IMR-90 (cell line): ENCODE data around the gene POLR2M. TPM values are rescaled to one million over a fixed set of nuclear protein-coding genes. Genes with fewer than 3 reads are reported as not detected.

Experiments
- ATAC-seq: fragments of 200-7000 bp; cut with Tn5 transposase; 2 replicates; pipeline ENCODE4 v1.9.1; 2020; ENCODE audit warnings: low read depth, mild to moderate bottlenecking, moderate library complexity
- BruUV-seq: library from RNA; stranded (reverse); fragments of 400-500 nt; replicated peaks from 2 replicates; lab custom pipeline; 2021; lab: Mats Ljungman, UMichigan
- CTCF ChIA-PET: fragments of 300-600 bp; formaldehyde crosslinking; extraction: SDS; loops from one replicate; lab custom pipeline; 2021; ENCODE audit warnings: antibody characterized with exemption; lab: Yijun Ruan, JAX
- POLR2A ChIA-PET: fragments of 300-600 bp; sonication (Branson Sonifier 250); formaldehyde crosslinking; loops from one replicate; lab custom pipeline; 2022; ENCODE audit warnings: antibody characterized with exemption; ENCODE audit not compliant: unreplicated experiment; lab: Charles Lee
- DNase-seq: peaks from one replicate; pipeline ENCODE4 v3.0.0; 2013
- H2AFZ ChIP-seq: replicated peaks from 2 replicates; pipeline ENCODE3; 2013; ENCODE audit warnings: low read length, mild to moderate bottlenecking; ENCODE audit not compliant: poor library complexity
- H2AK5ac ChIP-seq: 2 replicates; pipeline ENCODE4 v1.6.1; 2013; ENCODE audit warnings: low read depth, low read length, inconsistent platforms
- H2AK9ac ChIP-seq: replicated peaks from 2 replicates; pipeline ENCODE3; 2013; ENCODE audit warnings: mild to moderate bottlenecking, low read depth, low read length, moderate library complexity; ENCODE audit not compliant: poor library complexity
- H2BK120ac ChIP-seq: 2 replicates; pipeline ENCODE4 v1.6.1; 2013; ENCODE audit warnings: low read depth, low read length, inconsistent platforms
- H2BK15ac ChIP-seq: 3 replicates; pipeline ENCODE4 v1.6.1; 2013; ENCODE audit warnings: low read depth, low read length, inconsistent platforms
- H2BK20ac ChIP-seq: 2 replicates; pipeline ENCODE4 v1.6.1; 2013; ENCODE audit warnings: low read depth, mild to moderate bottlenecking, inconsistent platforms, low read length, moderate library complexity
- H2BK5ac ChIP-seq: 2 replicates; pipeline ENCODE4 v1.6.1; 2013; ENCODE audit warnings: mild to moderate bottlenecking, low read depth, low read length, inconsistent platforms; ENCODE audit not compliant: poor library complexity, severe bottlenecking
- H3K14ac ChIP-seq: replicated peaks from 2 replicates; pipeline ENCODE4 v1.6.1; 2013; ENCODE audit warnings: low read depth, low read length, inconsistent platforms
- H3K18ac ChIP-seq: 2 replicates; pipeline ENCODE4 v1.6.1; 2013; ENCODE audit warnings: low read depth, low read length, control low read depth
- H3K23ac ChIP-seq: 2 replicates; pipeline ENCODE4 v1.6.1; 2013; ENCODE audit warnings: low read depth, low read length, inconsistent platforms
- H3K27ac ChIP-seq: 2 replicates; pipeline ENCODE4 v1.5.1; 2013; ENCODE audit warnings: mild to moderate bottlenecking, control low read depth, low read length; ENCODE audit not compliant: insufficient read depth
- H3K27me3 ChIP-seq: 2 replicates; pipeline ENCODE4 v1.6.1; 2013; ENCODE audit warnings: low read length; ENCODE audit not compliant: control insufficient read depth, insufficient read depth
- H3K36me3 ChIP-seq: 2 replicates; pipeline ENCODE4 v1.6.1; 2013; ENCODE audit warnings: low read length, mixed read lengths; ENCODE audit not compliant: control insufficient read depth, insufficient read depth
- H3K4ac ChIP-seq: 2 replicates; pipeline ENCODE4 v1.6.1; 2013; ENCODE audit warnings: low read depth, low read length, inconsistent platforms
- H3K4me1 ChIP-seq: 2 replicates; pipeline ENCODE4 v1.6.1; 2013; ENCODE audit warnings: low read length, mixed read lengths; ENCODE audit not compliant: control insufficient read depth, insufficient read depth
- H3K4me2 ChIP-seq: 2 replicates; pipeline ENCODE4 v1.6.1; 2013; ENCODE audit warnings: low read depth, mild to moderate bottlenecking, control low read depth, low read length, moderate library complexity
- H3K4me3 ChIP-seq: 2 replicates; pipeline ENCODE4 v1.5.1; 2013; ENCODE audit warnings: low read depth, mild to moderate bottlenecking, control low read depth, low read length, moderate library complexity; ENCODE audit not compliant: insufficient read depth
- H3K56ac ChIP-seq: 2 replicates; pipeline ENCODE4 v1.6.1; 2013; ENCODE audit warnings: low read length, inconsistent platforms; ENCODE audit not compliant: insufficient read depth; ENCODE audit errors: extremely low read depth
- H3K79me1 ChIP-seq, 2 experiments: 2 replicates each; pipeline ENCODE4 v1.6.1; 2013; ENCODE audit warnings: low read length in 2 of 2, inconsistent platforms in 1 of 2, low read depth in 1 of 2
- H3K9ac ChIP-seq: 2 replicates; pipeline ENCODE4 v1.6.1; 2013; ENCODE audit warnings: low read depth, low read length, control low read depth
- H3K9me1 ChIP-seq: 2 replicates; pipeline ENCODE4 v1.6.1; 2013; ENCODE audit warnings: low read length, inconsistent platforms; ENCODE audit not compliant: insufficient read depth
- H3K9me3 ChIP-seq: 2 replicates; pipeline ENCODE4 v1.6.1; 2013; ENCODE audit warnings: low read length; ENCODE audit not compliant: control insufficient read depth, insufficient read depth
- H4K20me1 ChIP-seq: 2 replicates; pipeline ENCODE4 v1.6.1; 2013; ENCODE audit warnings: low read length, inconsistent platforms; ENCODE audit not compliant: insufficient read depth
- H4K5ac ChIP-seq: 2 replicates; pipeline ENCODE4 v1.6.1; 2013; ENCODE audit warnings: mild to moderate bottlenecking, low read depth, low read length, control low read depth
- H4K8ac ChIP-seq, 2 experiments: 2 replicates each; pipeline ENCODE4 v1.6.1; 2013; ENCODE audit warnings: low read depth in 2 of 2, low read length in 2 of 2, control low read depth in 1 of 2, inconsistent platforms in 1 of 2
- H4K91ac ChIP-seq: 2 replicates; pipeline ENCODE4 v1.6.1; 2013; ENCODE audit warnings: low read depth, low read length, inconsistent platforms; ENCODE audit not compliant: insufficient read depth
- CHD1 ChIP-seq: IDR thresholded peaks from 2 replicates; pipeline ENCODE4 v1.6.1; 2012; ENCODE audit warnings: low read depth, low read length, improper control_type of control experiment
- FOS ChIP-seq: fragments of 150-350 bp; IDR thresholded peaks from 2 replicates; pipeline ENCODE4 v1.6.1; 2016; ENCODE audit warnings: low read depth, low read length
- MAFK ChIP-seq: IDR thresholded peaks from 2 replicates; pipeline ENCODE4 v1.6.1; 2012; ENCODE audit warnings: low read depth, low read length, improper control_type of control experiment
- NFE2L2 ChIP-seq: fragments of 150-350 bp; IDR thresholded peaks from 2 replicates; pipeline ENCODE4 v1.6.1; 2016; ENCODE audit warnings: low read depth, mild to moderate bottlenecking, low read length
- RCOR1 ChIP-seq: IDR thresholded peaks from 2 replicates; pipeline ENCODE4 v1.6.1; 2012; ENCODE audit warnings: mild to moderate bottlenecking, low read length, improper control_type of control experiment; ENCODE audit not compliant: insufficient replicate concordance
- SMC3 ChIP-seq: fragments of 150-350 bp; IDR thresholded peaks from 2 replicates; pipeline ENCODE4 v1.6.1; 2016; ENCODE audit warnings: low read depth, mild to moderate bottlenecking, antibody characterized with exemption, low read length, moderate library complexity
- USF2 ChIP-seq: fragments of 150-350 bp; IDR thresholded peaks from 2 replicates; pipeline ENCODE4 v1.6.1; 2017; ENCODE audit warnings: mild to moderate bottlenecking, antibody characterized with exemption, low read length, low read depth
- WGBS, 2 experiments: methylation state at CpG; one replicate each; pipeline versions ENCODE4 v1.1.5 to v1.1.7; 2013; ENCODE audit warnings: missing lambda C conversion rate in 2 of 2; ENCODE audit not compliant: insufficient read length in 1 of 2; ENCODE audit errors: extremely low coverage in 2 of 2; 5-methylcytosine and 5-hydroxymethylcytosine counted together
- dilution Hi-C: fragments of 300-500 bp; cut with HindIII; formaldehyde crosslinking; loops from one replicate; pipeline ENCODE4 v1.14.3; 2018; ENCODE audit warnings: low sequenced_read_pairs; ENCODE audit not compliant: unreplicated experiment
- in situ Hi-C: fragments of 300-500 bp; cut with MboI; formaldehyde crosslinking; loops from 3 replicates; pipeline ENCODE4 v1.14.3; 2019; ENCODE audit warnings: low sequenced_read_pairs, inconsistent platforms, mixed read lengths
- intact Hi-C: fragments of 100-400 bp; cut with micrococcal nuclease; formaldehyde crosslinking; loops from 2 replicates; pipeline ENCODE4 v1.10.0; 2022
- polyA plus RNA-seq, 3 experiments: library from polyadenylated mRNA; depleted of rRNA; stranded (reverse); fragments of >200 nt; gene quantifications; 2 replicates each; pipeline ENCODE4 v1.2.3, GENCODE V29; 2012; ENCODE audit warnings: low replicate concordance in 1 of 3
- total RNA-seq: library from RNA; depleted of rRNA; stranded (reverse); fragments of >200 nt; gene quantifications from 2 replicates; pipeline ENCODE4 v1.2.3, GENCODE V29; 2012
- TF ChIP-seq, protein P1 (sequence below): conservative IDR thresholded peaks from 2 replicates; pipeline ENCODE4 v1.5.1; 2012; ENCODE audit warnings: mild to moderate bottlenecking, low read depth, low read length, improper control_type of control experiment

POLR2M gene
- total and polyA plus RNA-seq, 2 of the 4 experiments (the other 2 are of a cell fraction), result 60.8 to 117 TPM

GRCh38 chr15:57756466-57756865 lies 50.0 kb downstream of the POLR2M start:
- no peak overlapping the region for H3K27ac ChIP-seq
- H3K36me3 ChIP-seq, result no peaks in the 10 kb centered on the region
- H3K4me2 ChIP-seq, result no peak overlapping the region
- H2BK120ac ChIP-seq, result no peak overlapping the region
- H3K79me1 ChIP-seq, result no peaks in the 10 kb centered on the region
- in situ Hi-C loops (no loop called here), dilution Hi-C loops (no loop called here), intact Hi-C loops (no loop called here)
- H4K5ac ChIP-seq, result no peak overlapping the region
- no peak overlapping the region for H3K56ac ChIP-seq
- peaks cover 3% of the 10 kb centered on the region for H3K27me3 ChIP-seq
- no peak overlapping the region for H2AFZ ChIP-seq
- no peak overlapping the region for H4K8ac ChIP-seq
- CTCF ChIA-PET, result no interaction called here
- no peaks in the 10 kb centered on the region for H3K9me1 ChIP-seq
- TF ChIP-seq USF2, result no peak
- no peak for TF ChIP-seq NFE2L2
- no peak for TF ChIP-seq MAFK
- TF ChIP-seq CHD1, result no peak
- TF ChIP-seq SMC3, result no peak
- TF ChIP-seq FOS, result no peak
- TF ChIP-seq, protein P1, sequence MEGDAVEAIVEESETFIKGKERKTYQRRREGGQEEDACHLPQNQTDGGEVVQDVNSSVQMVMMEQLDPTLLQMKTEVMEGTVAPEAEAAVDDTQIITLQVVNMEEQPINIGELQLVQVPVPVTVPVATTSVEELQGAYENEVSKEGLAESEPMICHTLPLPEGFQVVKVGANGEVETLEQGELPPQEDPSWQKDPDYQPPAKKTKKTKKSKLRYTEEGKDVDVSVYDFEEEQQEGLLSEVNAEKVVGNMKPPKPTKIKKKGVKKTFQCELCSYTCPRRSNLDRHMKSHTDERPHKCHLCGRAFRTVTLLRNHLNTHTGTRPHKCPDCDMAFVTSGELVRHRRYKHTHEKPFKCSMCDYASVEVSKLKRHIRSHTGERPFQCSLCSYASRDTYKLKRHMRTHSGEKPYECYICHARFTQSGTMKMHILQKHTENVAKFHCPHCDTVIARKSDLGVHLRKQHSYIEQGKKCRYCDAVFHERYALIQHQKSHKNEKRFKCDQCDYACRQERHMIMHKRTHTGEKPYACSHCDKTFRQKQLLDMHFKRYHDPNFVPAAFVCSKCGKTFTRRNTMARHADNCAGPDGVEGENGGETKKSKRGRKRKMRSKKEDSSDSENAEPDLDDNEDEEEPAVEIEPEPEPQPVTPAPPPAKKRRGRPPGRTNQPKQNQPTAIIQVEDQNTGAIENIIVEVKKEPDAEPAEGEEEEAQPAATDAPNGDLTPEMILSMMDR, result no peak
- TF ChIP-seq RCOR1, result no peak
- 17% methylated on average over 1 of the region's 3 CpGs; no CpG with 5 or more reads in 1 of the 2 experiments for WGBS, 2 experiments
- ATAC-seq, result no peak
- H4K91ac ChIP-seq, result no peak overlapping the region
- POLR2A ChIA-PET, result no interaction called here
- H2BK5ac ChIP-seq, result no peak overlapping the region
- no peak overlapping the region for H2BK15ac ChIP-seq
- H2AK5ac ChIP-seq, result no peak overlapping the region
- no peak overlapping the region for H3K9ac ChIP-seq
- H3K9me3 ChIP-seq, result no peaks in the 10 kb centered on the region
- no peak overlapping the region for H3K4ac ChIP-seq
- no peak overlapping the region for H3K18ac ChIP-seq
- no peak for DNase-seq
- no TSS peak for BruUV-seq
- no peaks in the 10 kb centered on the region for H4K20me1 ChIP-seq
- H2BK20ac ChIP-seq, result no peak overlapping the region
- H2AK9ac ChIP-seq, result no peak overlapping the region
- H3K4me1 ChIP-seq, result no peaks in the 10 kb centered on the region
- no peak overlapping the region for H3K14ac ChIP-seq
- no peak overlapping the region for H3K4me3 ChIP-seq
- H3K23ac ChIP-seq, result no peak overlapping the region
